ENCODE measurements around the gene ROBO1. TPM values are rescaled to one million over a fixed set of nuclear protein-coding genes. Genes with fewer than 3 reads are reported as not detected.

Gene ROBO1
- total and polyA plus RNA-seq, 2 of the 13 experiments (the other 11 are each of a cell fraction or from before 2014, with no cell fraction given), result 52.2 to 71.0 TPM

GRCh38 chr3:78994174-78995027, 773.4 kb downstream of the ROBO1 start (continued):
- TF ChIP-seq ERF (CRISPR knock-in tag; IDR thresholded peaks at IDR 0.05), result peak; percentile 28; the same call in 1 of the 2 replicates
- TF ChIP-seq ZBTB14 (CRISPR knock-in tag; IDR thresholded peaks at IDR 0.05), result no peak
- no peak for TF ChIP-seq MEIS2 (CRISPR knock-in tag; IDR thresholded peaks at IDR 0.05)
- peak; percentile 29; the same call in 1 of the 2 replicates for TF ChIP-seq ZNF614 (CRISPR knock-in tag; IDR thresholded peaks at IDR 0.05; ENCODE audit: borderline replicate concordance)
- TF ChIP-seq SP5 (CRISPR knock-in tag; IDR thresholded peaks at IDR 0.05; ENCODE audit: borderline replicate concordance, low read depth), result no peak
- TF ChIP-seq HNF4A (CRISPR knock-in tag; IDR thresholded peaks at IDR 0.05), result peak; percentile 68
- TF ChIP-seq RXRB (CRISPR knock-in tag; IDR thresholded peaks at IDR 0.05; ENCODE audit: borderline replicate concordance), result 0 out of 2 replicates have a peak, but pooled peaks have one; percentile 59
- no peak for TF ChIP-seq NFAT5 (CRISPR knock-in tag; IDR thresholded peaks at IDR 0.05)
- no peak for TF ChIP-seq KDM1A (CRISPR knock-in tag; IDR thresholded peaks at IDR 0.05)
- TF ChIP-seq ZKSCAN1 (IDR thresholded peaks at IDR 0.05; ENCODE audit: low read length), result no peak
- TF ChIP-seq FOXA1 (IDR thresholded peaks at IDR 0.05), result no peak
- peak; percentile 34; the same call in 1 of the 2 replicates for TF ChIP-seq FOXA1 (CRISPR knock-in tag; IDR thresholded peaks at IDR 0.05)
- peak; percentile 50 for TF ChIP-seq ASH2L (IDR thresholded peaks at IDR 0.05; ENCODE audit: insufficient read length, low read depth, low read length)
- 0 out of 2 replicates have a peak, but pooled peaks have one; percentile 14 for TF ChIP-seq IKZF5 (CRISPR knock-in tag; IDR thresholded peaks at IDR 0.05)
- peak in 1 of 2 experiments; percentile 75; a peak in 2 of 4 replicates for TF ChIP-seq EP300 (IDR thresholded peaks at IDR 0.05; ENCODE audit: low read depth in 2 of 2, low read length in 2 of 2)
- TF ChIP-seq EP300 (CRISPR knock-in tag; IDR thresholded peaks at IDR 0.05; ENCODE audit: borderline replicate concordance), result no peak
- peak; percentile 54; the same call in 1 of the 2 replicates for TF ChIP-seq POGZ (CRISPR knock-in tag; IDR thresholded peaks at IDR 0.05)
- no peak for TF ChIP-seq SPEN (CRISPR knock-in tag; IDR thresholded peaks at IDR 0.05; ENCODE audit: low read depth)
- no peak for TF ChIP-seq ZNF432 (CRISPR knock-in tag; IDR thresholded peaks at IDR 0.05; ENCODE audit: borderline replicate concordance)
- peak; percentile 40; the same call in 1 of the 2 replicates for TF ChIP-seq RCOR2 (CRISPR knock-in tag; IDR thresholded peaks at IDR 0.05)
- peak; percentile 39; the same call in 1 of the 2 replicates for TF ChIP-seq FOXK2 (IDR thresholded peaks at IDR 0.05)
- TF ChIP-seq SAP130 (CRISPR knock-in tag; IDR thresholded peaks at IDR 0.05; ENCODE audit: low read depth), result peak; percentile 62
- TF ChIP-seq FOXP1 (IDR thresholded peaks at IDR 0.05), result no peak
- peak; percentile 67; the same call in 1 of the 2 replicates for TF ChIP-seq FOXP1 (CRISPR knock-in tag; IDR thresholded peaks at IDR 0.05)
- peak; percentile 19; the same call in 1 of the 2 replicates for TF ChIP-seq MED1 (CRISPR knock-in tag; IDR thresholded peaks at IDR 0.05)
